HepG2 (cell line): ENCODE measurements around the gene SHF. TPM values are rescaled to one million over a fixed set of nuclear protein-coding genes. Genes with fewer than 3 reads are reported as not detected.

Experiments used
- ATM ChIP-seq: fragments of 450-650 bp; IDR thresholded peaks from 2 replicates; pipeline ENCODE4 v1.7.1; 2017; ENCODE audit warnings: mild to moderate bottlenecking, borderline replicate concordance
- BATF2 ChIP-seq: sonication (generic); formaldehyde crosslinking; IDR thresholded peaks from 2 replicates; pipeline ENCODE4 v1.8.0; 2022; ENCODE audit warnings: mild to moderate bottlenecking, missing genetic modification reagents, moderate library complexity
- GRHL1 ChIP-seq: sonication (generic); formaldehyde crosslinking; conservative IDR thresholded peaks from 2 replicates; pipeline ENCODE4 v1.8.0; 2022; ENCODE audit warnings: missing genetic modification reagents
- HOXA7 ChIP-seq: sonication (generic); formaldehyde crosslinking; IDR thresholded peaks from 2 replicates; pipeline ENCODE4 v1.8.1; 2022; ENCODE audit warnings: mild to moderate bottlenecking, missing genetic modification reagents, moderate library complexity
- KDM5B ChIP-seq: sonication (generic); formaldehyde crosslinking; IDR thresholded peaks from 2 replicates; pipeline ENCODE4 v1.4.0; 2020; ENCODE audit warnings: missing genetic modification reagents, mild to moderate bottlenecking, borderline replicate concordance
- KLF16 ChIP-seq, 2 experiments: sonication (generic) in 1 of 2; formaldehyde crosslinking in 1 of 2; IDR thresholded peaks; 2 replicates each; pipeline versions ENCODE4 v1.6.1 to v1.8.0; 2016 to 2023; ENCODE audit warnings: missing genetic modification reagents in 2 of 2, missing compliant biosample characterization in 1 of 2
- MXI1 ChIP-seq: IDR thresholded peaks from 3 replicates; pipeline ENCODE4 v1.6.1; 2012; ENCODE audit warnings: low read depth, low read length, inconsistent platforms, borderline replicate concordance
- PAWR ChIP-seq: sonication (generic); formaldehyde crosslinking; IDR thresholded peaks from 2 replicates; pipeline ENCODE4 v1.4.0; 2020; ENCODE audit warnings: missing genetic modification reagents, mild to moderate bottlenecking, borderline replicate concordance
- SMAD3 ChIP-seq: sonication (generic); formaldehyde crosslinking; IDR thresholded peaks from 2 replicates; pipeline ENCODE4 v1.4.0; 2020; ENCODE audit warnings: missing genetic modification reagents
- SNAPC2 ChIP-seq: sonication (generic); formaldehyde crosslinking; IDR thresholded peaks from 2 replicates; pipeline ENCODE4 v1.8.1; 2022; ENCODE audit warnings: mild to moderate bottlenecking, missing genetic modification reagents
- SNAPC4 ChIP-seq: sonication (generic); formaldehyde crosslinking; IDR thresholded peaks from 2 replicates; pipeline ENCODE4 v1.4.0; 2020; ENCODE audit warnings: mild to moderate bottlenecking, missing genetic modification reagents
- SNRNP70 ChIP-seq: fragments of 200-400 bp; formaldehyde crosslinking; IDR thresholded peaks from 2 replicates; pipeline ENCODE4 v1.6.1; 2017; ENCODE audit warnings: mild to moderate bottlenecking, low read depth, low read length, moderate library complexity
- SRSF1 ChIP-seq: fragments of 200-400 bp; formaldehyde crosslinking; optimal IDR thresholded peaks from 2 replicates; pipeline ENCODE3; 2017; ENCODE audit warnings: mild to moderate bottlenecking, low read depth, low read length, moderate library complexity
- TARDBP ChIP-seq: sonication (generic); formaldehyde crosslinking; IDR thresholded peaks from 2 replicates; pipeline ENCODE4 v1.8.0; 2022; ENCODE audit warnings: mild to moderate bottlenecking, missing genetic modification reagents
- TBL1XR1 ChIP-seq: fragments of 150-350 bp; IDR thresholded peaks from 2 replicates; pipeline ENCODE4 v1.6.1; 2014; ENCODE audit warnings: borderline replicate concordance, low read length; ENCODE audit not compliant: partially characterized antibody
- TBX2 ChIP-seq: sonication (generic); formaldehyde crosslinking; IDR thresholded peaks from 2 replicates; pipeline ENCODE4 v1.5.0; 2020; ENCODE audit warnings: missing genetic modification reagents, mild to moderate bottlenecking, borderline replicate concordance
- ZBTB34 ChIP-seq: sonication (generic); formaldehyde crosslinking; IDR thresholded peaks from 2 replicates; pipeline ENCODE4 v1.8.0; 2022; ENCODE audit warnings: mild to moderate bottlenecking, missing genetic modification reagents
- ZBTB42 ChIP-seq: sonication (generic); formaldehyde crosslinking; IDR thresholded peaks from 2 replicates; pipeline ENCODE4 v1.5.0; 2020; ENCODE audit warnings: mild to moderate bottlenecking, missing genetic modification reagents
- ZNF383 ChIP-seq: sonication (generic); formaldehyde crosslinking; IDR thresholded peaks from 2 replicates; pipeline ENCODE4 v1.4.0; 2020; ENCODE audit warnings: missing genetic modification reagents, mild to moderate bottlenecking, borderline replicate concordance
- ZNF7 ChIP-seq: IDR thresholded peaks from 2 replicates; pipeline ENCODE4 v1.6.1; 2016; ENCODE audit warnings: missing biosample characterization, missing genetic modification reagents
- ZSCAN22 ChIP-seq: sonication (generic); formaldehyde crosslinking; IDR thresholded peaks from 2 replicates; pipeline ENCODE4 v1.4.0; 2020; ENCODE audit warnings: mild to moderate bottlenecking, missing genetic modification reagents
- polyA plus RNA-seq, 8 experiments: library from polyadenylated mRNA; depleted of rRNA in 3 of 8; stranded (reverse) in 7 of 8; unstranded in 1 of 8; fragments of >200 nt; fragmentation: Illumina TruSeq in 4 of 8; extraction: Trizol in 4 of 8; gene quantifications; 2 replicates each; pipeline versions ENCODE4 v1.2.1 to v1.2.3, GENCODE V29; 2011 to 2016; ENCODE audit warnings: low read depth in 4 of 8, missing spikeins in 1 of 8, mixed read lengths in 1 of 8; ENCODE audit not compliant: insufficient read depth in 1 of 8
- total RNA-seq, 5 experiments: library from RNA; depleted of rRNA; stranded (reverse); fragments of >200 nt; fragmentation: Illumina TruSeq; extraction: Trizol; gene quantifications; 2 replicates each; pipeline ENCODE4 v1.2.3, GENCODE V29; 2016; ENCODE audit warnings: low read depth in 1 of 5

SHF gene
- total and polyA plus RNA-seq, 2 of the 13 experiments (the other 11 are each of a cell fraction or from before 2014, with no cell fraction given), result 20.9 to 25.5 TPM

GRCh38 chr15:45198337-45199135, 10.8 kb upstream of the SHF start (continued):
- no peak for TF ChIP-seq BATF2 (CRISPR knock-in tag)
- TF ChIP-seq SNAPC2 (CRISPR knock-in tag), result no peak
- peak; percentile 78; the same call in 1 of the 2 replicates for TF ChIP-seq TARDBP
- peak; percentile 74; the same call in 1 of the 2 replicates for TF ChIP-seq SMAD3
- peak; percentile 61; the same call in 1 of the 2 replicates for TF ChIP-seq KDM5B (CRISPR knock-in tag)
- no peak for TF ChIP-seq HOXA7
- TF ChIP-seq SRSF1, result no peak
- TF ChIP-seq SNAPC4, result peak; percentile 93
- no peak for TF ChIP-seq GRHL1
- no peak for TF ChIP-seq ZBTB34 (CRISPR knock-in tag)
- TF ChIP-seq SNRNP70, result no peak
- TF ChIP-seq MXI1, result peak; percentile 69; the same call in 2 of the 3 replicates
- no peak for TF ChIP-seq PAWR (CRISPR knock-in tag)
- TF ChIP-seq KLF16 (CRISPR knock-in tag; IDR thresholded peaks at IDR 0.05), result peak in 1 of 2 experiments; percentile 89; a peak in 2 of 4 replicates
- no peak for TF ChIP-seq ZNF383 (CRISPR knock-in tag)
- no peak for TF ChIP-seq ZBTB42
- TF ChIP-seq ZNF7 (CRISPR knock-in tag), result no peak
- no peak for TF ChIP-seq ZSCAN22 (CRISPR knock-in tag)
- no peak for TF ChIP-seq ATM
- TF ChIP-seq TBX2, result peak; percentile 60
- TF ChIP-seq TBL1XR1, result peak; percentile 68
